ENCODE results near the gene RETREG3. TPM values are rescaled to one million over a fixed set of nuclear protein-coding genes. Genes with fewer than 3 reads are reported as not detected.

Gene RETREG3
- total RNA-seq, 1 donor from 2014 or later, result 48.7 TPM

DNA sequence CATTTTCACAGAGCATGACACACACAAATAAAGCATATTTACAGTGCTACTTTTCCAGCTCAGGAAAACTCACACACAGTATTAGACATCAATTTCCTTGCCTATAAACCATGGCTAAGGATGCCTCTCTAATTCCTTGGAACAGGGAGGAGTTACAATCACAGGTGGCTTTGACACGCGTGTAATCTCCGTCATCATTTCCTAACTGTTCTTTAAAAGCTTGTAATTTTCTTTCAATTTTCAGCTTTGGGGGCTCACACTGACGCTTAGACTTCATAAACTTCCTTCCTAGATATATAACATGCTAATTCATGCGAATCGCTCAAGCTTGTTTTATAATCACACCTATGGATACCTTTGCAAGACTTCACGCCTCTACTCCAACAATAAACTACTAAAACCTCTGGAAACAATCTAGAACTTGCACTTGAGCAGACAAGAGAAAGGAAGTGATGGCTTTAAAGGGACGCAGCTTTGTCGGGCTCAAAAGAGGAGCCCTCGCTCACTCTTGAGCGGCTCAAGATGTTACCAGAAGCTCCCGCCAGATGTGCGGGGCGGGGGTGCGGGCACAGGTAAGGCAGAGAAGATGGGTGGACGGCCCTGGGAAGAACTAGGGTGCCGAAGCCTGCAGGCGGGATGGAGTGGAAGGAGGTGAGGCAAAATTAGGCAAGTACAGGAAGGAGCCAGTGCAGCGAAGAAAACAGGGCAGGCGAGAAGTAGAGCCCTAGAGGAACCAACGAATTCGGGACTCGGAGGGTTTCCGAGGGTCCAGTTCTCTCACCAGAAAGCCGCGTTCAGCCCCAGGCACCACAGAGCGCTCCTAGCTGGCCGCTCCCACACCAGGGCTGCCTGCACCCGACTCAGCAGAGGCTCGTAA, 631 bp downstream of the RETREG3 start:
- no peaks in the 10 kb centered on the region for H3K9me3 Mint-ChIP-seq
- peaks cover 6% of the 10 kb centered on the region for H3K36me3 Mint-ChIP-seq (ENCODE audit: low read depth)
- no peaks in the 10 kb centered on the region for H3K27me3 Mint-ChIP-seq (ENCODE audit: low read depth)
- peak overlapping the region; percentile 99 for H3K4me3 Mint-ChIP-seq
- H3K27ac Mint-ChIP-seq (ENCODE audit: unreplicated experiment), result peak overlapping the region; percentile 97
- peak; percentile 14 for DNase-seq (ENCODE audit: low read depth, low spot score)
- peaks cover 36% of the 10 kb centered on the region for H3K4me1 Mint-ChIP-seq
- no peak for TF ChIP-seq CTCF (conservative IDR thresholded peaks at IDR 0.05)

DNA sequence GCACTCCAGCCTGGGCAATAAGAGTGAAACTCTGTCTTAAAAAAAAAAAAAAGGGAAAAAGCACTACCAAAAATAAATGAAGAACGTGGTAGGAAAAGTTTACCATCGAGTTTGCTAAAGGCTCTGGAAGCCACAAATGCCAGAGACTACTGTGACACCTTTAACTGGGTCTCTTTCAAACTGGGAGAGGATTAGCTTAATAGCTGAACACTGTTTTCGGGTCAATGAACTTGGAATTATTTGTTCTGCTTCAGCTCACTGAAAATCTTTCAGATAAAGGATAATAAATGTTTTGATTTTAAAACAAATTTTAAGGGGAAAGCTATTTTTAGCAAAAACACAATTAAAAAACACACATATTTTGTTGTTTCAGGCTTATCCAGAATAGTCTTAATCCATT, 1.4 kb downstream of the RETREG3 start:
- Mint-ChIP-seq H3K27me3 (ENCODE audit: low read depth) (no peaks in the 10 kb centered on the region), H3K4me1 (peaks cover 40% of the 10 kb centered on the region), H3K9me3 (no peaks in the 10 kb centered on the region), H3K27ac (ENCODE audit: unreplicated experiment) (no peak overlapping the region), H3K4me3 (peak overlapping the region; percentile 99), H3K36me3 (ENCODE audit: low read depth) (peaks cover 3% of the 10 kb centered on the region)
- no peak for DNase-seq (ENCODE audit: low read depth, low spot score)
- no peak for TF ChIP-seq CTCF (conservative IDR thresholded peaks at IDR 0.05)

DNA sequence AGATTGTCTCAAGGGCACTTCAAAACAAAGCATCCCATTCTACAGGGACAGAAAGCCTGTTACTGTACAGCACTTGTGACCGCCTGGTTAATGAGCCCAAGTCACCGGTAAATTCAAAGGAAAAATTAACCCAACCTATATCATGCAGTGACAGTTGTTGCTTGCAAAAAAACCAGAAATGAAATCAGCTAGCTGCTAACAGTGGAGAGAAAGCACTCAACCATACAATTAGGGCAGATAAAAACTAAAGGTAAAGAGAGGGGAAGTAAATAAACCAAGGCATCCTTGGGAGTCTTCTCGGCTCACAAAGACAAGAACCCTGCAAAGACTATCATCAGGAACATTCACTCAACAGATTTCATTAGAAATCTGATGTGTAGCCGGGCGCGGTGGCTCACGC, 5.9 kb downstream of the RETREG3 start:
- no peaks in the 10 kb centered on the region for H3K27me3 Mint-ChIP-seq (ENCODE audit: low read depth)
- no peaks in the 10 kb centered on the region for H3K36me3 Mint-ChIP-seq (ENCODE audit: low read depth)
- no peak for DNase-seq (ENCODE audit: low read depth, low spot score)
- H3K4me3 Mint-ChIP-seq, result peak overlapping the region; percentile 8
- no peak for TF ChIP-seq CTCF (conservative IDR thresholded peaks at IDR 0.05)
- H3K4me1 Mint-ChIP-seq, result peaks cover 21% of the 10 kb centered on the region
- H3K9me3 Mint-ChIP-seq, result no peaks in the 10 kb centered on the region
- H3K27ac Mint-ChIP-seq (ENCODE audit: unreplicated experiment), result no peak overlapping the region

DNA sequence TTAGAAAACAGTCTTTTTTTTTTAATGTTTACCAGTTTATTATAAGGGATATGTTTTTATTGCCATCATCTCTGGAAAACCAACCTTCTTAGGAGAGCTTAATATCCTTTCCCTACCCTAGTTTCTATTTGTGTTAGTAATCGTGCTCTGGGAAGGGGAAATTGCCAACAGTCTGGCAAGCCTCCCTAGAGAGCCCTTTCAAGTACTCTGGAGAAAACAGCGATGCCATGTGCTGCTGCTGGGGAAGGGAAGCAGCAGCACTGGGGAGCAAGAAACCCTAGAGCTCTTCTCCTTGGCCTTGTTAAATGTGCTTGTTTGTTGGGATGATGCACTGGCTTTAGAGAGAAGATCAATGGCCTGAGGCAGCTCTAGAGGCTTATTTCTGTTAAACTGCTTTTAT, 10.3 kb downstream of the RETREG3 start:
- peaks cover 4% of the 10 kb centered on the region for H3K4me1 Mint-ChIP-seq
- H3K27me3 Mint-ChIP-seq (ENCODE audit: low read depth), result no peaks in the 10 kb centered on the region
- peak overlapping the region; percentile 19 for H3K27ac Mint-ChIP-seq (ENCODE audit: unreplicated experiment)
- no peak for TF ChIP-seq CTCF (conservative IDR thresholded peaks at IDR 0.05)
- no peak for DNase-seq (ENCODE audit: low read depth, low spot score)
- H3K9me3 Mint-ChIP-seq, result no peaks in the 10 kb centered on the region
- H3K4me3 Mint-ChIP-seq, result no peak overlapping the region
- H3K36me3 Mint-ChIP-seq (ENCODE audit: low read depth), result peaks cover 3% of the 10 kb centered on the region

DNA sequence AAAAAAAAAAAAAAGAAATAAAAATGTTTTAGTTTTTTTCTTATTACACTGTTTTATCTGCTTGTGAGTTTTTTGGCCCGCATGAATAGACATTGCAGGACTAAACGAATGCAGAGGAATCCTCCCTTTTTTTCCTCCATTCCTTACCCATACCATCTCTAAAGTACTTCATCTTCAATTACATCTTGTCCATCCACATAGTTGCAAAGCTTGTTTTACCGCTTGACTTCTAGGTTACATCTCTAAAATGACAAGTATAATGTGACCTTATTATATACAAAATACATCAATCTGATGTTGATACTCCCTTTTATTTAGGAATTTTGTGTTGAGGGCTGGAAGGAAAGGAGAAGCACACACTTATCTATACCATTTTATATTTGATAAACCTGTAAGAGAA, 12.8 kb downstream of the RETREG3 start:
- H3K27me3 Mint-ChIP-seq (ENCODE audit: low read depth), result no peaks in the 10 kb centered on the region
- H3K4me1 Mint-ChIP-seq, result no peaks in the 10 kb centered on the region
- H3K4me3 Mint-ChIP-seq, result no peak overlapping the region
- H3K27ac Mint-ChIP-seq (ENCODE audit: unreplicated experiment), result no peak overlapping the region
- H3K36me3 Mint-ChIP-seq (ENCODE audit: low read depth), result peaks cover 3% of the 10 kb centered on the region
- no peak for TF ChIP-seq CTCF (conservative IDR thresholded peaks at IDR 0.05)
- DNase-seq (ENCODE audit: low read depth, low spot score), result no peak
- H3K9me3 Mint-ChIP-seq, result no peaks in the 10 kb centered on the region
